T follicular helper cell (primary cell): ENCODE results near the gene LIMA1.

ENCODE experiments used
- DNase-seq: peaks from one replicate; pipeline ENCODE4 v3.0.0-alpha.2; 2020; ENCODE audit warnings: low read depth

LIMA1 gene

DNA sequence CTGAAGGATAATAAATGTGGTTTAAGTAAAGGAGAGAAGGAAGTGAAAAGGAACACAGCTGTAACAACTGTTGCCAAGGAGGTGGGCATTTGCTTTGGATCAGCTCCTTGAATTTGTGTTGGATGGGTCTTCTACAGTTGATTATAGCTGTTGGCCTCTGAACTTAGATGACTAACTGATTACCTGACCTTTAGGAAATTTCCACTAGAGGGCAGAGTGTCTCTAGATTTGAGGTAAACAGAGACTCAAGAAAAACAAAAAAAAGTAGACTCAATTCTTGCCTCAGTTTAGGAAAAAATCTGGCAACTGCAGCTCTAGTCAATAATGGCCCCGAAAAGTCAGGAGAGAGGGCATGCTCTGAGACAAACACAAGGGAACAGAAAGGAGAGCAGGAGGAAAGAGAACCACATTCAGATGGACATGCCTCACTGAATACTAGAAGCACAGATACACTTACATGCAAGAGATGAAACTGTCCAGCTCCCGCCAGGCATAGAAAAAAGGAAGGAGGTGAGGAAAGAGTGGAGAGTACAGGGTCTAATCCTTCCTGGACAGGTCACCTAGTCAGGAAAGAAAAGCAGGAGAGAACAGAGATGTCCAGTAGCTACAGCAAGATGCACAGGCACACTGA is 150.7 kb downstream of the LIMA1 start:
- DNase-seq = no peak

DNA sequence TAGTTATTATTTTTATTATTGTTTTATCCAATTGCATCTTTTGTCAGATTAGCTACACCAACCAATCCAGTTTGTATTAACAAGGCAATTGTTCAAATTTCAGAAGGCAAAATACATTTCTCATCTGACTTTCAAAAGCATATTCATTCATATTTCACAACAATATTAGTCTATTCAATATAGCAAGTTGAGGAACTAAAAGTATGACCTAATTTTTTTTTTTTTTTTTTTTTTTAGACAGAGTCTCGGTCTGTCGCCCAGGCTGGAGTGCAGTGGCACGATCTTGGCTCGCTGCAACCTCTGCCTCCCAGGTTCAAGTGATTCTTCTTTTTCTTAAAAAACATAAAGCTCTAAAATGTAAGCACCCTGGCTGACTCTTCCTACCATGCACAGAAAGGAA is 154.0 kb downstream of the LIMA1 start:
- DNase-seq = no peak

DNA sequence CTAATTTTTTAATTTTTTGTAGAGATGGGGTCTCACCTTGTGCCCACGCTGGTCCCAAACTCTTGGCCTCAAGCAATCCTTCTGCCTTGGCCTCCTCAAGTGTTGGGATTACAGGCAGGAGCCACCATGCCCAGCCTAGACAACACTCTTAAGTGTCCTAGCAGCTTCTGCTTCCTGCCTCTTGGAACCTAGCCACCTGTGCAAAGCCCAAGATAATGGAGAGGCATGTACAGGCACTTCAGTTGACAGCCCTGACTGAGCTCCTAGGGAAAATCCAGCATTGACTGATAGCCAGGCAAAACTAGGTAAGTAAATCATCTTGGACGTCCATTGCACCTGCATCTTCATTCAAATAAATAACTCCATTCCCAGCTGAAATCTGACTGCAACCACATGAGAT is 155.8 kb downstream of the LIMA1 start:
- DNase-seq = no peak
